ENCODE results near the gene OR2V2. TPM values are rescaled to one million over a fixed set of nuclear protein-coding genes. Genes with fewer than 3 reads are reported as not detected.

OR2V2 gene
- total RNA-seq, 3 donors from 2014 or later, result not detected

DNA sequence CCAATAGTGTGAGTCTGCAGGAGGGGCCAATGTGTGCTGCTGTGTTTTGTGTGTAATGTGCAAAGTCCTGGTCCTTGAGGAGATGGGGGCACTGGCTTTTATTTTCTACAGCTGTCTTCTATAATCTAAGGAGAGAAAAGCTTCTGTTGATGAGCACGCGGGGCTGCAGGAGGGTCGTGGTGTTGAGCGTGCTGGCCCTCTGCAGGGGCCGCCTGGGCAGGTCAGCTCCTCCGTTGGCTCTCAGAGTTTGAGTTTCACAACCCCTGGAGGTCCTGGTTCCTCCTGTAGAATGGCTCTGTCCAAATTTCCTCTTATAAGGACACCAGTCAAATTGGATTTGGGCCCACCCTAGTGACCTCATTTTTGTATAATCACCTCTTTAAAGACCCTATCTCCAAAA lies 29.0 kb upstream of the OR2V2 start:
- H3K4me1 ChIP-seq, result peaks cover 0 to 4% of the 10 kb centered on the region in 2 donors
- intact Hi-C loops (cut with DNase I; ENCODE audit: low total_unique reads), result no loop called here
- no peaks in the 10 kb centered on the region for H3K36me3 ChIP-seq
- H3K27ac ChIP-seq, result no peak overlapping the region
- H3K27me3 ChIP-seq, result peaks cover 0 to 69% of the 10 kb centered on the region in 2 donors
- H3K9me3 ChIP-seq, result peaks cover 4 to 9% of the 10 kb centered on the region in 2 donors
- no peak overlapping the region for H3K4me3 ChIP-seq
- TF ChIP-seq POLR2A (IDR thresholded peaks at IDR 0.05), result no peak
- no peak for TF ChIP-seq POLR2AphosphoS5 (IDR thresholded peaks at IDR 0.05)
- TF ChIP-seq, protein P1, sequence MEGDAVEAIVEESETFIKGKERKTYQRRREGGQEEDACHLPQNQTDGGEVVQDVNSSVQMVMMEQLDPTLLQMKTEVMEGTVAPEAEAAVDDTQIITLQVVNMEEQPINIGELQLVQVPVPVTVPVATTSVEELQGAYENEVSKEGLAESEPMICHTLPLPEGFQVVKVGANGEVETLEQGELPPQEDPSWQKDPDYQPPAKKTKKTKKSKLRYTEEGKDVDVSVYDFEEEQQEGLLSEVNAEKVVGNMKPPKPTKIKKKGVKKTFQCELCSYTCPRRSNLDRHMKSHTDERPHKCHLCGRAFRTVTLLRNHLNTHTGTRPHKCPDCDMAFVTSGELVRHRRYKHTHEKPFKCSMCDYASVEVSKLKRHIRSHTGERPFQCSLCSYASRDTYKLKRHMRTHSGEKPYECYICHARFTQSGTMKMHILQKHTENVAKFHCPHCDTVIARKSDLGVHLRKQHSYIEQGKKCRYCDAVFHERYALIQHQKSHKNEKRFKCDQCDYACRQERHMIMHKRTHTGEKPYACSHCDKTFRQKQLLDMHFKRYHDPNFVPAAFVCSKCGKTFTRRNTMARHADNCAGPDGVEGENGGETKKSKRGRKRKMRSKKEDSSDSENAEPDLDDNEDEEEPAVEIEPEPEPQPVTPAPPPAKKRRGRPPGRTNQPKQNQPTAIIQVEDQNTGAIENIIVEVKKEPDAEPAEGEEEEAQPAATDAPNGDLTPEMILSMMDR (IDR thresholded peaks at IDR 0.05), result no peak
- no peak for DNase-seq (ENCODE audit: low spot score in 2 of 2)

GRCh38 chr5:181119105-181119504 lies 28.3 kb upstream of the OR2V2 start:
- Histone ChIP-seq H3K9me3 (peaks cover 2 to 3% of the 10 kb centered on the region in 2 donors), H3K27ac (no peak overlapping the region), H3K4me1 (peaks cover 0 to 4% of the 10 kb centered on the region in 2 donors), H3K4me3 (no peak overlapping the region), H3K36me3 (no peaks in the 10 kb centered on the region), H3K27me3 (peaks cover 0 to 63% of the 10 kb centered on the region in 2 donors)
- TF ChIP-seq, protein P1 (IDR thresholded peaks at IDR 0.05), result no peak
- intact Hi-C loops (cut with DNase I; ENCODE audit: low total_unique reads), result no loop called here
- no peak for DNase-seq (ENCODE audit: low spot score in 2 of 2)

DNA sequence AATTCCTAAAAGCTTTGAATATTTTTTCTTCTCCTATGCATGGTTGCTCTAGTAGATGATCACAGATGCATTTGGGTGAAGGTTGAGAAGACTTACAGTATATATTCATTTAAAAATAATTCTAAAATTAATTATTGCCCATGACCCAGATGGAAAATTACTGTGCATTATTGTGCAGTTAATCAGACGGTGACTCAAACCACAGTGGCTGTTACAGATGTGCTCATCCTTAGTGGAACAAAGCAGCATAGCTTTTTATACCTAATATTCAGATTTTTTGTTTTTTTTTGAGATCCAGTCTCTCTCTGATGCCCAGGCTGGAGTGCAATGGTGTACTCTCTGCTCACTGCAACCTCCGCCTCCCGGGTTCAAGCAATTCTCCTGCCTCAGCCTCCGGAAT lies 27.1 kb upstream of the OR2V2 start:
- Histone ChIP-seq H3K36me3 (no peaks in the 10 kb centered on the region), H3K27me3 (peaks cover 0 to 62% of the 10 kb centered on the region in 2 donors), H3K4me3 (no peak overlapping the region), H3K27ac (no peak overlapping the region), H3K9me3 (no peaks in the 10 kb centered on the region), H3K4me1 (no peaks in the 10 kb centered on the region)
- no peak for DNase-seq (ENCODE audit: low spot score in 2 of 2)
- TF ChIP-seq, protein P1 (IDR thresholded peaks at IDR 0.05), result no peak
- no peak for TF ChIP-seq POLR2AphosphoS5 (IDR thresholded peaks at IDR 0.05)
- TF ChIP-seq POLR2A (IDR thresholded peaks at IDR 0.05), result no peak
- intact Hi-C loops (cut with DNase I; ENCODE audit: low total_unique reads), result no loop called here

DNA sequence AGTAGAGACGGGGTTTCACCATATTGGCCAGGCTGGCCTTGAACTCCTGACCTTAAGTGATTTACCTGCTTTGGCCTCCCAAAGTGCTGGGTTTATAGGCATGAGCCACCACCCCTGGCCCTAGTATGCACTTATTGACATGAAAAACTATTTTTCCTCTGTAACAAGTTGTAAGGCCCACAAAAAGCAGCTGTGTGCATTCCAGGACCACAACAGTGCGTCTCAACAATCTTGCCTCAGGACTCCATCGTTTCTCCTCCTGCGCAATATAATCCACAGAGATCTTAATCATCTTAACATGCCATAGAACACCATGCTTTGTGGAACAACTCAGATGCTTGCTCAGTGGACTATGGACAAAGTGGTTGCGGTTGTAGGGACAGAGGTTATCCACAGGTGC lies 26.6 kb upstream of the OR2V2 start:
- Histone ChIP-seq H3K4me1 (no peaks in the 10 kb centered on the region), H3K9me3 (no peaks in the 10 kb centered on the region), H3K27ac (no peak overlapping the region), H3K36me3 (no peaks in the 10 kb centered on the region), H3K4me3 (no peak overlapping the region), H3K27me3 (peaks cover 0 to 65% of the 10 kb centered on the region in 2 donors)
- TF ChIP-seq, protein P1 (IDR thresholded peaks at IDR 0.05), result no peak
- DNase-seq (ENCODE audit: low spot score in 2 of 2), result no peak
- intact Hi-C loops (cut with DNase I; ENCODE audit: low total_unique reads), result no loop called here

- Histone ChIP-seq H3K4me3 (peak overlapping the region in 1 of 3 donors; percentile 5), H3K27me3 (peaks cover 0 to 62% of the 10 kb centered on the region in 2 donors), H3K36me3 (no peaks in the 10 kb centered on the region), H3K27ac (peak overlapping the region in 1 of 2 donors; percentile 52), H3K9me3 (no peaks in the 10 kb centered on the region), H3K4me1 (no peaks in the 10 kb centered on the region)
- intact Hi-C loops (cut with DNase I; ENCODE audit: low total_unique reads), result no loop called here
- DNase-seq (ENCODE audit: low spot score in 2 of 2), result no peak
- TF ChIP-seq POLR2A (IDR thresholded peaks at IDR 0.05) (no peak), POLR2AphosphoS5 (IDR thresholded peaks at IDR 0.05) (no peak)
- TF ChIP-seq, protein P1 (IDR thresholded peaks at IDR 0.05), result no peak
Observed at GRCh38 chr5:181121675-181122561, 25.5 kb upstream of the OR2V2 start.

All from breast epithelium (tissue), 4 donors.